PC-9 (cell line): Measurements from ENCODE around the gene RNF149.

Experiments used
- EZH2 ChIP-seq: fragments of 200-600 bp; sonication (generic); IDR thresholded peaks from 2 replicates; pipeline ENCODE4 v1.8.0; 2017; ENCODE audit warnings: antibody characterized with exemption, low read depth
- TF ChIP-seq, protein P1 (sequence below): fragments of 200-600 bp; sonication (generic); conservative IDR thresholded peaks from 2 replicates; pipeline ENCODE4 v1.6.1; 2017; ENCODE audit warnings: mixed run types, antibody characterized with exemption, mild to moderate bottlenecking, moderate library complexity

DNA sequence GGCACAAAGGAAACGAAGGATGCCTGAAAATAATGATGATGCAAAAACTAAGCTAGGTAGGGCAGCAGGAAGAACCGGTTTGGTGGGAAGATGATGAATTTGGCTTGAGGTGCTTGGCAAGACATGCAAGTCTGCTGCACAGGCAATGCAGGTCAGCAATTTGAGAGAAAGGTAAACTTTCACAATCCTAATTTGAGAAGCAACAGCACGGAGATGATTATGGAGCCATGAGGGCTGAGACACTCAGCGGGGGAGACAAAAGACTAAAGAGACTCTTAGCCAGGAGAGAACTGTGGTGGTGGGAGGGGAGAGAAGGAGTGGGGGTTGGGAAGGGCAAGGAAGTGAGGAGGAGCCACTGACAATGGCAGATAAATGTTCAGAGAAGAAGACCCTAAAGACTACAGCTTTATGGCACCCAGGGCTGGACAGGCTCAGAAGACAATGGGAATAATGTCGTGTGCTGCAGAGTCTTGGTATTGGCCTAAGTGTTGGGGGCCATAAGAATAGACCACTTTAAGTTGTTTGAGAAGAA, 19.4 kb upstream of the RNF149 start:
- no peak for TF ChIP-seq EZH2
- TF ChIP-seq, protein P1, sequence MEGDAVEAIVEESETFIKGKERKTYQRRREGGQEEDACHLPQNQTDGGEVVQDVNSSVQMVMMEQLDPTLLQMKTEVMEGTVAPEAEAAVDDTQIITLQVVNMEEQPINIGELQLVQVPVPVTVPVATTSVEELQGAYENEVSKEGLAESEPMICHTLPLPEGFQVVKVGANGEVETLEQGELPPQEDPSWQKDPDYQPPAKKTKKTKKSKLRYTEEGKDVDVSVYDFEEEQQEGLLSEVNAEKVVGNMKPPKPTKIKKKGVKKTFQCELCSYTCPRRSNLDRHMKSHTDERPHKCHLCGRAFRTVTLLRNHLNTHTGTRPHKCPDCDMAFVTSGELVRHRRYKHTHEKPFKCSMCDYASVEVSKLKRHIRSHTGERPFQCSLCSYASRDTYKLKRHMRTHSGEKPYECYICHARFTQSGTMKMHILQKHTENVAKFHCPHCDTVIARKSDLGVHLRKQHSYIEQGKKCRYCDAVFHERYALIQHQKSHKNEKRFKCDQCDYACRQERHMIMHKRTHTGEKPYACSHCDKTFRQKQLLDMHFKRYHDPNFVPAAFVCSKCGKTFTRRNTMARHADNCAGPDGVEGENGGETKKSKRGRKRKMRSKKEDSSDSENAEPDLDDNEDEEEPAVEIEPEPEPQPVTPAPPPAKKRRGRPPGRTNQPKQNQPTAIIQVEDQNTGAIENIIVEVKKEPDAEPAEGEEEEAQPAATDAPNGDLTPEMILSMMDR, result no peak
